ENCODE measurements around the gene CHAC1.

Gene CHAC1

DNA sequence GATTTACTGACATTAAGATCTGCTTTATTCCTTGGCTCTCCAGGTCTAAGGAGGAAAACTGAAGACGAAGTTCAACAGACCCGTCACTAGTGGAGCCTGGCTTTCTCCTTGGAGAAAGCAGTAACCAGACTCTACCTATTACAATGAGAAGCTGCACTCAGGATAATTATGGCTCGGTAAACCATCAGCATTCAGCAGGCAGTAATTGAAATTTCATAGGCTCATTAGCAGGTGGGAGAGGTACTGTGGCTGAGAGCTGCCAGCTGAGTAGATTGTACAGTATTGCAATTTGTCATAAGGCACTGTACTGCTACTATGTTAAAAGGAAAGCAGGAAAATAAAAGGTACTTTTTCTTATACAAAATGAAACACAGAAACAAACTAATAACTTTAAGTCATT lies 51.2 kb downstream of the CHAC1 start:
- DNase-seq (ENCODE audit: insufficient read length, low spot score) (no peak), FAIRE-seq (no peak)
- TF ChIP-seq, protein P1, sequence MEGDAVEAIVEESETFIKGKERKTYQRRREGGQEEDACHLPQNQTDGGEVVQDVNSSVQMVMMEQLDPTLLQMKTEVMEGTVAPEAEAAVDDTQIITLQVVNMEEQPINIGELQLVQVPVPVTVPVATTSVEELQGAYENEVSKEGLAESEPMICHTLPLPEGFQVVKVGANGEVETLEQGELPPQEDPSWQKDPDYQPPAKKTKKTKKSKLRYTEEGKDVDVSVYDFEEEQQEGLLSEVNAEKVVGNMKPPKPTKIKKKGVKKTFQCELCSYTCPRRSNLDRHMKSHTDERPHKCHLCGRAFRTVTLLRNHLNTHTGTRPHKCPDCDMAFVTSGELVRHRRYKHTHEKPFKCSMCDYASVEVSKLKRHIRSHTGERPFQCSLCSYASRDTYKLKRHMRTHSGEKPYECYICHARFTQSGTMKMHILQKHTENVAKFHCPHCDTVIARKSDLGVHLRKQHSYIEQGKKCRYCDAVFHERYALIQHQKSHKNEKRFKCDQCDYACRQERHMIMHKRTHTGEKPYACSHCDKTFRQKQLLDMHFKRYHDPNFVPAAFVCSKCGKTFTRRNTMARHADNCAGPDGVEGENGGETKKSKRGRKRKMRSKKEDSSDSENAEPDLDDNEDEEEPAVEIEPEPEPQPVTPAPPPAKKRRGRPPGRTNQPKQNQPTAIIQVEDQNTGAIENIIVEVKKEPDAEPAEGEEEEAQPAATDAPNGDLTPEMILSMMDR (IDR thresholded peaks at IDR 0.05; ENCODE audit: insufficient read depth, missing control alignments): no peak

All from D721Med (cell line).